Type B pancreatic cell (in vitro differentiated cells): ENCODE results near the gene SLC35F1. TPM values are rescaled to one million over a fixed set of nuclear protein-coding genes. Genes with fewer than 3 reads are reported as not detected.

ENCODE experiments used
- DNase-seq: peaks from one replicate; pipeline ENCODE4 v3.0.0; 2021; ENCODE audit warnings: mixed read lengths; ENCODE audit not compliant: unreplicated experiment; ENCODE audit errors: extremely low spot score
- H3K27ac Mint-ChIP-seq: 2 replicates; pipeline ENCODE4 v1.8.0; 2021; ENCODE audit warnings: mild to moderate bottlenecking, mixed read lengths
- H3K27me3 Mint-ChIP-seq: 2 replicates; pipeline ENCODE4 v1.8.0; 2021; ENCODE audit warnings: mixed read lengths
- H3K36me3 Mint-ChIP-seq: 2 replicates; pipeline ENCODE4 v1.8.0; 2021; ENCODE audit warnings: mixed read lengths
- H3K4me1 Mint-ChIP-seq: one replicate; pipeline ENCODE4 v1.8.0; 2021; ENCODE audit warnings: mixed read lengths; ENCODE audit not compliant: unreplicated experiment
- H3K4me3 Mint-ChIP-seq: 2 replicates; pipeline ENCODE4 v1.8.0; 2021; ENCODE audit warnings: mild to moderate bottlenecking, mixed read lengths
- H3K9me3 Mint-ChIP-seq: 2 replicates; pipeline ENCODE4 v1.8.0; 2021; ENCODE audit warnings: mixed read lengths
- total RNA-seq: library from RNA; stranded (reverse); gene quantifications from 2 replicates; pipeline ENCODE4 v1.2.1, GENCODE V29; 2021; ENCODE audit warnings: low replicate concordance
- TF ChIP-seq, protein P1 (sequence below): fragments of 200-600 bp; sonication (generic); conservative IDR thresholded peaks from 2 replicates; pipeline ENCODE4 v1.5.0; 2021; ENCODE audit warnings: antibody characterized with exemption, mild to moderate bottlenecking

SLC35F1 gene
- total RNA-seq, 1 donor from 2014 or later, result 6.1 TPM

DNA sequence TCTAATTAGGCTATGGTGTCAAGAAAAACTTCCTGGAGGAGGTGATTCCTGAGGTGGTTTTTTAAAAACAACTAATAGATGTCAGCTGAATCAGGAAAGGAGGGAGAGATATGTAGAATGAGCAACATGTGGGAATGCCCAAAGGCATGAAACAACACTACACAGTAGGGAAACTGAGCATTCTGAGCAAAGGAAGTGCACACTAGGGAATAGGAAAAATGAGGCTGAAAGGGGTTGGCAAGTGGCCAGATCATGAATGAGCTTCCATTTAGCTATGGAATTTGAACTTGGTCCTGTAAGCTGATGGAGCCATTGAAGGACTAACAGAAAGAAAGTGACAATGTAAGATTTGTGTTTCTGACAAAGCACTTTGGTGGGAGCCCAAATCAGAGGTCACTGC is 16.9 kb upstream of the SLC35F1 start:
- peaks cover 6% of the 10 kb centered on the region for H3K27me3 Mint-ChIP-seq
- TF ChIP-seq, protein P1, sequence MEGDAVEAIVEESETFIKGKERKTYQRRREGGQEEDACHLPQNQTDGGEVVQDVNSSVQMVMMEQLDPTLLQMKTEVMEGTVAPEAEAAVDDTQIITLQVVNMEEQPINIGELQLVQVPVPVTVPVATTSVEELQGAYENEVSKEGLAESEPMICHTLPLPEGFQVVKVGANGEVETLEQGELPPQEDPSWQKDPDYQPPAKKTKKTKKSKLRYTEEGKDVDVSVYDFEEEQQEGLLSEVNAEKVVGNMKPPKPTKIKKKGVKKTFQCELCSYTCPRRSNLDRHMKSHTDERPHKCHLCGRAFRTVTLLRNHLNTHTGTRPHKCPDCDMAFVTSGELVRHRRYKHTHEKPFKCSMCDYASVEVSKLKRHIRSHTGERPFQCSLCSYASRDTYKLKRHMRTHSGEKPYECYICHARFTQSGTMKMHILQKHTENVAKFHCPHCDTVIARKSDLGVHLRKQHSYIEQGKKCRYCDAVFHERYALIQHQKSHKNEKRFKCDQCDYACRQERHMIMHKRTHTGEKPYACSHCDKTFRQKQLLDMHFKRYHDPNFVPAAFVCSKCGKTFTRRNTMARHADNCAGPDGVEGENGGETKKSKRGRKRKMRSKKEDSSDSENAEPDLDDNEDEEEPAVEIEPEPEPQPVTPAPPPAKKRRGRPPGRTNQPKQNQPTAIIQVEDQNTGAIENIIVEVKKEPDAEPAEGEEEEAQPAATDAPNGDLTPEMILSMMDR, result no peak
- no peaks in the 10 kb centered on the region for H3K9me3 Mint-ChIP-seq
- H3K36me3 Mint-ChIP-seq, result no peaks in the 10 kb centered on the region
- H3K4me3 Mint-ChIP-seq, result no peak overlapping the region
- H3K4me1 Mint-ChIP-seq, result no peaks in the 10 kb centered on the region
- no peak for DNase-seq
- H3K27ac Mint-ChIP-seq, result no peak overlapping the region

- H3K9me3 Mint-ChIP-seq, result no peaks in the 10 kb centered on the region
- DNase-seq, result no peak
- H3K36me3 Mint-ChIP-seq, result no peaks in the 10 kb centered on the region
- no peaks in the 10 kb centered on the region for H3K4me1 Mint-ChIP-seq
- peak overlapping the region; percentile 90 for H3K4me3 Mint-ChIP-seq
- TF ChIP-seq, protein P1, result no peak
- no peak overlapping the region for H3K27ac Mint-ChIP-seq
- peaks cover 68% of the 10 kb centered on the region for H3K27me3 Mint-ChIP-seq
Measured at GRCh38 chr6:117906507-117906957, 532 bp upstream of the SLC35F1 start.

GRCh38 chr6:117907601-117908245 is 659 bp downstream of the SLC35F1 start:
- DNase-seq, result peak; percentile 72
- Mint-ChIP-seq H3K4me1 (no peaks in the 10 kb centered on the region), H3K4me3 (peak overlapping the region; percentile 70), H3K36me3 (no peaks in the 10 kb centered on the region), H3K27me3 (peaks cover 67% of the 10 kb centered on the region), H3K9me3 (no peaks in the 10 kb centered on the region), H3K27ac (no peak overlapping the region)
- TF ChIP-seq, protein P1, result no peak

- TF ChIP-seq, protein P1, result no peak
- DNase-seq, result no peak
- peaks cover 66% of the 10 kb centered on the region for H3K27me3 Mint-ChIP-seq
- no peak overlapping the region for H3K27ac Mint-ChIP-seq
- no peaks in the 10 kb centered on the region for H3K36me3 Mint-ChIP-seq
- no peaks in the 10 kb centered on the region for H3K9me3 Mint-ChIP-seq
- H3K4me3 Mint-ChIP-seq, result peak overlapping the region; percentile 85
- H3K4me1 Mint-ChIP-seq, result no peaks in the 10 kb centered on the region
Measured at GRCh38 chr6:117908246-117909068, 1.4 kb downstream of the SLC35F1 start.

DNA sequence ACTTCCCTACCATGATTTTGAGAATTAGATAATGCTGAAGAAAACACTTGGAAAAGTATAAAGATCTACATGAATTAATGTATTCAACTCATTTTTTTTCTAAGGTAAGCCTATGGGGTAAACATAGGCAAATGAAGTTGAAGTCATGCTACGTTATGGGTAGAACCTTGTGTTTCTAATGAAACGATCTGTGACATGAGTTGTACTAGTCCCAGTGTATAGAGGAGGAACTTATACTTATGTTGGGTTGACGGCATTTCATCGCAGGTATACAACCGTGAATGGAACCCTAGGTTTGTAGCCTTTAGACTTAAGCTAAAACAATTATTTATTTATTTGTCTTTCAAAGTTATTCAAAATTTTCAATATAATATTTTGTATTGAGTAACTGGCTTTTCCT is 2.6 kb downstream of the SLC35F1 start:
- Mint-ChIP-seq H3K27ac (no peak overlapping the region), H3K9me3 (no peaks in the 10 kb centered on the region), H3K4me3 (no peak overlapping the region), H3K36me3 (no peaks in the 10 kb centered on the region), H3K4me1 (no peaks in the 10 kb centered on the region), H3K27me3 (peaks cover 54% of the 10 kb centered on the region)
- no peak for DNase-seq
- TF ChIP-seq, protein P1, result no peak
